Astrocyte (in vitro differentiated cells and primary cell): Measurements from ENCODE around the gene SNCA.

Experiments used
- EZH2 ChIP-seq: IDR thresholded peaks from 2 replicates; pipeline ENCODE4 v1.6.1; 2012; ENCODE audit warnings: mild to moderate bottlenecking, low read length, inconsistent platforms; ENCODE audit not compliant: insufficient read depth
- TF ChIP-seq, protein P1 (sequence below): IDR thresholded peaks from 2 replicates; pipeline ENCODE4 v1.5.1; 2011; ENCODE audit warnings: low read depth, mild to moderate bottlenecking, inconsistent platforms, low read length, moderate library complexity; ENCODE audit not compliant: insufficient read depth

GRCh38 chr4:89767924-89768323 is 69.0 kb downstream of the SNCA start:
- TF ChIP-seq, protein P1, sequence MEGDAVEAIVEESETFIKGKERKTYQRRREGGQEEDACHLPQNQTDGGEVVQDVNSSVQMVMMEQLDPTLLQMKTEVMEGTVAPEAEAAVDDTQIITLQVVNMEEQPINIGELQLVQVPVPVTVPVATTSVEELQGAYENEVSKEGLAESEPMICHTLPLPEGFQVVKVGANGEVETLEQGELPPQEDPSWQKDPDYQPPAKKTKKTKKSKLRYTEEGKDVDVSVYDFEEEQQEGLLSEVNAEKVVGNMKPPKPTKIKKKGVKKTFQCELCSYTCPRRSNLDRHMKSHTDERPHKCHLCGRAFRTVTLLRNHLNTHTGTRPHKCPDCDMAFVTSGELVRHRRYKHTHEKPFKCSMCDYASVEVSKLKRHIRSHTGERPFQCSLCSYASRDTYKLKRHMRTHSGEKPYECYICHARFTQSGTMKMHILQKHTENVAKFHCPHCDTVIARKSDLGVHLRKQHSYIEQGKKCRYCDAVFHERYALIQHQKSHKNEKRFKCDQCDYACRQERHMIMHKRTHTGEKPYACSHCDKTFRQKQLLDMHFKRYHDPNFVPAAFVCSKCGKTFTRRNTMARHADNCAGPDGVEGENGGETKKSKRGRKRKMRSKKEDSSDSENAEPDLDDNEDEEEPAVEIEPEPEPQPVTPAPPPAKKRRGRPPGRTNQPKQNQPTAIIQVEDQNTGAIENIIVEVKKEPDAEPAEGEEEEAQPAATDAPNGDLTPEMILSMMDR, result no peak
- TF ChIP-seq EZH2, result no peak
